NB4 (cell line): ENCODE measurements around the gene MINDY2.

ENCODE experiments used
- DNase-seq: peaks from one replicate; pipeline ENCODE4 v3.0.0; 2010; ENCODE audit warnings: low read depth
- H3K4me3 ChIP-seq: one replicate; pipeline ENCODE4 v1.5.1; 2011; ENCODE audit warnings: mild to moderate bottlenecking, low read depth, low read length, moderate library complexity
- CTCF ChIP-seq: IDR thresholded peaks from one replicate; pipeline ENCODE4 v1.5.1; 2012; ENCODE audit warnings: low read depth, low read length
- MAX ChIP-seq: IDR thresholded peaks from 2 replicates; pipeline ENCODE4 v1.6.1; 2011; ENCODE audit warnings: low read depth, low read length
- MYC ChIP-seq: IDR thresholded peaks from 2 replicates; pipeline ENCODE4 v1.6.1; 2011; ENCODE audit warnings: low read depth, low read length
- POLR2A ChIP-seq: IDR thresholded peaks from 2 replicates; pipeline ENCODE4 v1.6.1; 2011; ENCODE audit warnings: mild to moderate bottlenecking; ENCODE audit not compliant: insufficient read length; ENCODE audit errors: extremely low read depth

MINDY2 gene

GRCh38 chr15:58752716-58753115 lies 18.4 kb upstream of the MINDY2 start:
- no peak overlapping the region for H3K4me3 ChIP-seq
- DNase-seq, result no peak
- TF ChIP-seq MAX, result no peak
- no peak for TF ChIP-seq MYC
- TF ChIP-seq POLR2A, result no peak
- no peak for TF ChIP-seq CTCF

GRCh38 chr15:58755350-58755749 lies 15.8 kb upstream of the MINDY2 start:
- no peak for DNase-seq
- H3K4me3 ChIP-seq, result no peak overlapping the region
- no peak for TF ChIP-seq CTCF

- no peak overlapping the region for H3K4me3 ChIP-seq
- TF ChIP-seq CTCF (no peak), MAX (no peak), MYC (no peak), POLR2A (no peak)
- no peak for DNase-seq
Measured at GRCh38 chr15:58755956-58756355, 15.1 kb upstream of the MINDY2 start.

- TF ChIP-seq POLR2A (no peak), MYC (no peak), MAX (no peak), CTCF (no peak)
- DNase-seq, result peak; percentile 40
- no peak overlapping the region for H3K4me3 ChIP-seq
Measured at GRCh38 chr15:58758141-58758540, 13.0 kb upstream of the MINDY2 start.

- peak; percentile 79 for DNase-seq
- TF ChIP-seq MYC, result 0 out of 2 replicates have a peak, but pooled peaks have one; percentile 42
- no peak for TF ChIP-seq CTCF
- no peak for TF ChIP-seq POLR2A
- peak; percentile 32; the same call in 1 of the 2 replicates for TF ChIP-seq MAX
Measured at GRCh38 chr15:58760385-58761009, 10.6 kb upstream of the MINDY2 start.

GRCh38 chr15:58761010-58761388 lies 10.1 kb upstream of the MINDY2 start:
- H3K4me3 ChIP-seq, result no peak overlapping the region
- peak; percentile 58 for DNase-seq
- no peak for TF ChIP-seq MYC
- TF ChIP-seq CTCF, result no peak
- TF ChIP-seq MAX, result no peak
- TF ChIP-seq POLR2A, result no peak

More at GRCh38 chr15:58760385-58761009, 10.6 kb upstream of the MINDY2 start:
- peak overlapping the region; percentile 32 for H3K4me3 ChIP-seq
